Kidney (tissue), 14 donors: ENCODE data around the gene SUGCT. TPM values are rescaled to one million over a fixed set of nuclear protein-coding genes. Genes with fewer than 3 reads are reported as not detected.

Source experiments
- DNase-seq, 5 donors: peaks; one replicate each; pipeline ENCODE4 v3.0.0-alpha.2; 2013 to 2020
- FAIRE-seq: peaks from 2 replicates; lab custom pipeline; 2012; peaks lifted over from hg19 to GRCh38; lab: Jason Lieb, UNC
- H3K27ac ChIP-seq, 2 donors: one replicate each; pipeline ENCODE4 v1.7.0; 2013; ENCODE audit warnings: low read depth in 2 of 2, low read length in 2 of 2, inconsistent platforms in 1 of 2
- H3K27me3 ChIP-seq: one replicate; pipeline ENCODE4 v1.7.1; 2013; ENCODE audit warnings: low read length, inconsistent platforms; ENCODE audit not compliant: control insufficient read depth, insufficient read depth
- H3K36me3 ChIP-seq, 3 donors: one replicate each; pipeline versions ENCODE4 v1.7.0 to v1.7.1; 2013; ENCODE audit warnings: low read length in 3 of 3, control low read depth in 1 of 3, inconsistent platforms in 1 of 3; ENCODE audit not compliant: insufficient read depth in 3 of 3, control insufficient read depth in 2 of 3
- H3K4me1 ChIP-seq, 3 donors: one replicate each; pipeline versions ENCODE4 v1.7.0 to v1.7.1; 2013; ENCODE audit warnings: low read length in 3 of 3, inconsistent platforms in 1 of 3, low read depth in 1 of 3; ENCODE audit not compliant: control insufficient read depth in 2 of 3, insufficient read depth in 2 of 3
- H3K4me3 ChIP-seq, 3 donors: one replicate each; pipeline versions ENCODE4 v1.7.0 to v1.8.1; 2013; ENCODE audit warnings: low read length in 3 of 3, control low read depth in 1 of 3, inconsistent platforms in 1 of 3
- H3K9ac ChIP-seq, 3 donors: one replicate each; pipeline versions ENCODE4 v1.7.0 to v1.7.1; 2013; ENCODE audit warnings: low read length in 3 of 3, control low read depth in 1 of 3, inconsistent platforms in 1 of 3
- H3K9me3 ChIP-seq, 3 donors: one replicate each; pipeline versions ENCODE4 v1.7.0 to v1.7.1; 2013; ENCODE audit warnings: low read length in 3 of 3, control low read depth in 1 of 3, inconsistent platforms in 1 of 3; ENCODE audit not compliant: control insufficient read depth in 2 of 3, insufficient read depth in 1 of 3
- intact Hi-C: fragments of 100-400 bp; cut with DNase I; formaldehyde crosslinking; loops from one replicate; pipeline ENCODE4 v1.11.1; 2022
- polyA plus RNA-seq: library from polyadenylated mRNA; stranded (reverse); fragments of 350-450 nt; fragmentation: Illumina TruSeq; extraction: RNeasy Lipid Tissue Mini Kit (QIAGEN cat#74804); gene quantifications from one replicate; pipeline ENCODE4 v1.2.3, GENCODE V29; 2014; ENCODE audit warnings: low read depth, low replicate concordance; ENCODE audit not compliant: insufficient read depth
- total RNA-seq: library from RNA; stranded (reverse); fragmentation: NEBNext Ultra II Directional; extraction: Animal tissue kit (Norgen Biotek cat#: 25700); gene quantifications from one replicate; pipeline ENCODE4 v1.2.1, GENCODE V29; 2021
- TF ChIP-seq, protein P1 (sequence below): IDR thresholded peaks from 3 replicates; pipeline ENCODE4 v1.5.1; 2012; ENCODE audit warnings: mild to moderate bottlenecking, moderate library complexity, borderline replicate concordance; ENCODE audit not compliant: insufficient read depth; ENCODE audit errors: extremely low read depth
- donor health status: control.
- donor health status: control.
- donor health status: control.
- donor health status: control.
- donor health status: control.
- donor health status: DM: yes; HTN: yes; CAD: no.
- donor health status: Normal renal cell carcinoma (clear cell type).

SUGCT gene
- total and polyA plus RNA-seq, 2 donors from 2014 or later, result 7.6 to 45.1 TPM

DNA sequence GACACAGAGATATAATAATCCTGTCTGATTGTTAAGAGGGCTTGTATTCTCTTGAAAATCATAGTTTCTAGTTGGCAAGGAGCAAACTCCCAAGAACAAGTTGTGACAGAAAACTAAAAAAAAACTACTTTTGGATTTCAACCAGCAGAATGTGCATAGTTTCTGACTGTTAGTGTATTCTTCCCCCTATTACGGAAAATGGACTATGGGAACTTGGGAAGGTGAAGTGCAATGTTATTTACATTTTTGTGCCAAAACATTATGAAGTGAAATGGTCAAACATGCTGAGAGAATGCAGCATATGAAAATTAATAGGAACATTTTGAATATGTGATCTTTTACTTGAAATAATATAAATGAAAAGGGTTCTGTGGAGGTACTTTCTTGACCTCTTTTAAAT lies 660.8 kb downstream of the SUGCT start:
- H3K36me3 ChIP-seq, result no peaks in the 10 kb centered on the region
- no peak for FAIRE-seq
- no peaks in the 10 kb centered on the region for H3K4me1 ChIP-seq
- no peak overlapping the region for H3K27ac ChIP-seq
- H3K9me3 ChIP-seq, result no peaks in the 10 kb centered on the region
- H3K27me3 ChIP-seq, result no peaks in the 10 kb centered on the region
- TF ChIP-seq, protein P1, sequence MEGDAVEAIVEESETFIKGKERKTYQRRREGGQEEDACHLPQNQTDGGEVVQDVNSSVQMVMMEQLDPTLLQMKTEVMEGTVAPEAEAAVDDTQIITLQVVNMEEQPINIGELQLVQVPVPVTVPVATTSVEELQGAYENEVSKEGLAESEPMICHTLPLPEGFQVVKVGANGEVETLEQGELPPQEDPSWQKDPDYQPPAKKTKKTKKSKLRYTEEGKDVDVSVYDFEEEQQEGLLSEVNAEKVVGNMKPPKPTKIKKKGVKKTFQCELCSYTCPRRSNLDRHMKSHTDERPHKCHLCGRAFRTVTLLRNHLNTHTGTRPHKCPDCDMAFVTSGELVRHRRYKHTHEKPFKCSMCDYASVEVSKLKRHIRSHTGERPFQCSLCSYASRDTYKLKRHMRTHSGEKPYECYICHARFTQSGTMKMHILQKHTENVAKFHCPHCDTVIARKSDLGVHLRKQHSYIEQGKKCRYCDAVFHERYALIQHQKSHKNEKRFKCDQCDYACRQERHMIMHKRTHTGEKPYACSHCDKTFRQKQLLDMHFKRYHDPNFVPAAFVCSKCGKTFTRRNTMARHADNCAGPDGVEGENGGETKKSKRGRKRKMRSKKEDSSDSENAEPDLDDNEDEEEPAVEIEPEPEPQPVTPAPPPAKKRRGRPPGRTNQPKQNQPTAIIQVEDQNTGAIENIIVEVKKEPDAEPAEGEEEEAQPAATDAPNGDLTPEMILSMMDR, result no peak
- intact Hi-C loops, result no loop called here
- no peak for DNase-seq
- no peak overlapping the region for H3K9ac ChIP-seq
- H3K4me3 ChIP-seq, result no peak overlapping the region

DNA sequence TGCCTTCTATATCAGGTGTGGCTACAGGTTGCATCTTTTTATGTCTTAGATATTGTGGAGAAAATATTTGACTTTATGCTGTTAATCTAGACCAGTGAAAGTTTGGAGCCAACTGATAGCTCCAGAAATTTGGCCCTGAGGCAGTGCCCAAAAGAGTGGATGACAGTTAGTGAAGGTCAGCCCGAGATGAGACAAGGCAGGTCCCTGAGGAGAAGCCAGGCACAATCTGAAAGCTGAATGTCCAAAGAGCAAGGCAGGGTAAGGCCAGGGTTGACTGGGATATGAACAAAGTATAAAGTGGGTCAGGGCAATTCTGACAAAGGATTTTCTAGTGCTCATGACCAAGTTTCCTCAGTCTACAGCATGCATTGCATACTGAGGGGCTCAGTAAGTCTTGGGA lies 661.9 kb downstream of the SUGCT start:
- no peaks in the 10 kb centered on the region for H3K9me3 ChIP-seq
- no peak overlapping the region for H3K27ac ChIP-seq
- DNase-seq (no peak), FAIRE-seq (no peak)
- H3K4me3 ChIP-seq, result no peak overlapping the region
- no peaks in the 10 kb centered on the region for H3K27me3 ChIP-seq
- TF ChIP-seq, protein P1, result no peak
- H3K4me1 ChIP-seq, result no peaks in the 10 kb centered on the region
- no peaks in the 10 kb centered on the region for H3K36me3 ChIP-seq
- intact Hi-C loops, result no loop called here
- no peak overlapping the region for H3K9ac ChIP-seq

- DNase-seq (no peak), FAIRE-seq (no peak)
- TF ChIP-seq, protein P1, result no peak
- no peaks in the 10 kb centered on the region for H3K4me1 ChIP-seq
- no peaks in the 10 kb centered on the region for H3K9me3 ChIP-seq
- H3K4me3 ChIP-seq, result no peak overlapping the region
- H3K27me3 ChIP-seq, result no peaks in the 10 kb centered on the region
- H3K9ac ChIP-seq, result no peak overlapping the region
- H3K36me3 ChIP-seq, result no peaks in the 10 kb centered on the region
- H3K27ac ChIP-seq, result no peak overlapping the region
- intact Hi-C loops, result no loop called here
Measured at GRCh38 chr7:40798613-40799012, 663.8 kb downstream of the SUGCT start.
